CD4-positive, CD25-positive, alpha-beta regulatory T cell (primary cell): ENCODE data around the gene EPB41L4A. TPM values are rescaled to one million over a fixed set of nuclear protein-coding genes. Genes with fewer than 3 reads are reported as not detected.

Source experiments
- ATAC-seq, 2 donors: fragments of 150-1000 bp; cut with Tn5 transposase; one replicate each; pipeline ENCODE4 v1.10.0; 2021; ENCODE audit warnings: low read depth in 2 of 2, moderate number of reproducible peaks in 2 of 2, moderate library complexity in 1 of 2
- DNase-seq, 3 donors: peaks; one replicate each; pipeline versions ENCODE4 v3.0.0 to v3.0.0-alpha.2; 2012 to 2022; ENCODE audit warnings: mixed read lengths in 1 of 3
- H3K27ac ChIP-seq: one replicate; pipeline ENCODE4 v1.7.0; 2013; ENCODE audit warnings: mild to moderate bottlenecking, low read length; ENCODE audit not compliant: insufficient read depth, poor library complexity, severe bottlenecking
- H3K27me3 ChIP-seq: one replicate; pipeline ENCODE4 v1.7.0; 2013; ENCODE audit warnings: low read length; ENCODE audit not compliant: control insufficient read depth, insufficient read depth
- H3K36me3 ChIP-seq: one replicate; pipeline ENCODE4 v1.7.0; 2013; ENCODE audit warnings: mild to moderate bottlenecking, low read length, moderate library complexity; ENCODE audit not compliant: control insufficient read depth, insufficient read depth
- H3K4me1 ChIP-seq: 2 replicates; pipeline ENCODE4 v1.7.0; 2013; ENCODE audit warnings: mild to moderate bottlenecking, low read length; ENCODE audit not compliant: insufficient read depth, control insufficient read depth, poor library complexity, severe bottlenecking
- H3K4me3 ChIP-seq: one replicate; pipeline ENCODE4 v1.7.0; 2013; ENCODE audit warnings: low read depth, mild to moderate bottlenecking, low read length, moderate library complexity
- H3K9me3 ChIP-seq, 2 experiments: 1 replicate in 1 of 2; 2 replicates in 1 of 2; pipeline ENCODE4 v1.7.0; 2013; ENCODE audit warnings: low read length in 2 of 2, mild to moderate bottlenecking in 1 of 2, moderate library complexity in 1 of 2; ENCODE audit not compliant: control insufficient read depth in 2 of 2
- H3K27ac Mint-ChIP-seq, 3 donors: one replicate each; pipeline ENCODE4 v1.8.0; 2020 to 2022; ENCODE audit warnings: mild to moderate bottlenecking in 3 of 3, mixed read lengths in 3 of 3, moderate library complexity in 2 of 3
- H3K27me3 Mint-ChIP-seq: one replicate; pipeline ENCODE4 v1.8.0; 2022; ENCODE audit warnings: mild to moderate bottlenecking, mixed read lengths
- H3K36me3 Mint-ChIP-seq: one replicate; pipeline ENCODE4 v1.8.0; 2020; ENCODE audit warnings: mixed read lengths
- H3K4me1 Mint-ChIP-seq, 4 donors: one replicate each; pipeline ENCODE4 v1.8.0; 2020 to 2022; ENCODE audit warnings: mixed read lengths in 4 of 4, mild to moderate bottlenecking in 1 of 4
- H3K4me3 Mint-ChIP-seq, 4 donors: one replicate each; pipeline ENCODE4 v1.8.0; 2020 to 2022; ENCODE audit warnings: mild to moderate bottlenecking in 4 of 4, mixed read lengths in 4 of 4, moderate library complexity in 3 of 4
- H3K9me3 Mint-ChIP-seq, 7 donors: one replicate each; pipeline ENCODE4 v1.8.0; 2020 to 2022; ENCODE audit warnings: mixed read lengths in 7 of 7, mild to moderate bottlenecking in 3 of 7, moderate library complexity in 2 of 7
- polyA plus RNA-seq, 4 donors: library from polyadenylated mRNA; unstranded; fragments of 300-500 nt; fragmentation: Illumina TruSeq; gene quantifications; one replicate each; pipeline ENCODE4 v1.2.3, GENCODE V29; 2021
- total RNA-seq: library from RNA; stranded (reverse); gene quantifications from one replicate; pipeline ENCODE4 v1.2.3, GENCODE V29; 2022

EPB41L4A gene
- total and polyA plus RNA-seq, 5 donors from 2014 or later: 0.09 to 0.38 (median 0.22) TPM; not detected in 1

DNA sequence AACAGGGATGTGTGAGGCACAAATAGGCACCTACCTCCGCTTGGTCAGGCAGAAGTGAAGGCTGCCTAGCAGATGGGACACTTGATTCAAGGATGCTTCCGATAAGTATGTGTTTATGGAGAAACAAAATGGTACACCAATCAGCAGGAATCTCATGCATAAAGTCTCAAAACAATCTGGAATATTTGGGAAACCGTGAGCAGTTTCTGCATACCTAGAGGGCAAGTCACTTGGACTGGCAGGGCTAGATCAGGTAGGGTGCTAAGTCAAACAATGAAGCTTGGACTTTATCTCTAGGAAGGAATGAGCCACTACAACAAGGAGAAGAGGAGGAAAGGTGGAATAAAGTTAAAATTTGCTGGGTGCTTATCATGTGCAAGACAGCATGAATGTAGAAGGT lies 5.5 kb downstream of the EPB41L4A start:
- H3K4me3 ChIP-seq: no peak overlapping the region
- H3K36me3 ChIP-seq: no peaks in the 10 kb centered on the region
- no peak overlapping the region for H3K27ac ChIP-seq
- ATAC-seq: no peak
- H3K4me1 ChIP-seq: peaks cover 9% of the 10 kb centered on the region
- no peak overlapping the region for H3K27ac Mint-ChIP-seq
- H3K4me3 Mint-ChIP-seq: no peak overlapping the region
- peaks cover 7 to 10% (median 9%) of the 10 kb centered on the region in 4 donors for H3K4me1 Mint-ChIP-seq
- H3K9me3 ChIP-seq: no peaks in the 10 kb centered on the region
- H3K9me3 Mint-ChIP-seq: peaks cover 0 to 2% (median 0%) of the 10 kb centered on the region in 7 donors
- H3K27me3 Mint-ChIP-seq: peaks cover 68% of the 10 kb centered on the region
- H3K36me3 Mint-ChIP-seq: no peaks in the 10 kb centered on the region
- DNase-seq: no peak
- peaks cover 32% of the 10 kb centered on the region for H3K27me3 ChIP-seq

DNA sequence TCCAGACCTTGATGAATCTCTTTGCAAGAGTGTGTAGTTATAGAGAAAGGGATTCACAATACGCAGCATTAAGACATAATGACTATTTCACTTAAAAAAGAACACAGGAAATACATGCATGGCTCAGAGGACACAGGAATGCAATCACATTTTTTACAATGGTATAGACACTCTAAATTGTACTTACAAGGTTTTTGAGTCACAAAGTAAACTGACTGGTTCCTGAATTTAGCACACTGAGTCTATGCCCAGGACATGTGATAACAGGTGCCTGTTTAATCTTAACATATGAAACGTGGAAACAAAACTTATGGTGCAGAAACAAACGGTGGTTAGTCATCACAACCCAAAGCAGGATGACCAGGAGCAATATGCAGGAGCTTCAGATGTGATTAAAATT lies 6.7 kb downstream of the EPB41L4A start:
- no peaks in the 10 kb centered on the region for H3K4me1 ChIP-seq
- peaks cover 0 to 2% (median 0%) of the 10 kb centered on the region in 7 donors for H3K9me3 Mint-ChIP-seq
- no peaks in the 10 kb centered on the region for H3K4me1 Mint-ChIP-seq
- H3K27me3 Mint-ChIP-seq: peaks cover 56% of the 10 kb centered on the region
- no peak overlapping the region for H3K4me3 ChIP-seq
- peaks cover 27% of the 10 kb centered on the region for H3K27me3 ChIP-seq
- no peak for DNase-seq
- no peak overlapping the region for H3K27ac ChIP-seq
- H3K36me3 ChIP-seq: no peaks in the 10 kb centered on the region
- no peak for ATAC-seq
- H3K4me3 Mint-ChIP-seq: no peak overlapping the region
- H3K9me3 ChIP-seq: no peaks in the 10 kb centered on the region
- no peak overlapping the region for H3K27ac Mint-ChIP-seq
- H3K36me3 Mint-ChIP-seq: no peaks in the 10 kb centered on the region

DNA sequence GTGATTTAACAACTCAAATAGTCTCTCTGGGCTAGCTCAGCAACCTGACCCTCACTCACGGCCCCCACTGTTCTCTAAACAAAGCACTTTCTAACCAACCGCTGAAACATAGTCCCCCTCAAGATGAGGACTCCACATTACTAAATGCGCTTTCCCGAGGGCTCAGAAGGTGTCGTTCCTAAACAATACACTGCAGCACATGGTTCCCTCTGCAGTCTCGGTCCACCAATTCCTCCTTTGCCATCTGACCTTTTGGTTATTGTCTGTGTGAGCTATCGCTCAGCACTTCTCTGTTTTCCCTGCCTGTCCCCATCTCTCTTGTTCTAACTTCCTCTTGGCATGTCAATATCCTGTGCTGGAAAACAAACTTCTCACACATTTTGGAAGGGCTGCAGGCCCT lies 7.2 kb downstream of the EPB41L4A start:
- ATAC-seq: no peak
- Histone ChIP-seq H3K4me3 (no peak overlapping the region), H3K4me1 (no peaks in the 10 kb centered on the region), H3K27ac (no peak overlapping the region), H3K27me3 (peaks cover 25% of the 10 kb centered on the region), H3K36me3 (no peaks in the 10 kb centered on the region), H3K9me3 (no peaks in the 10 kb centered on the region)
- H3K27ac Mint-ChIP-seq: no peak overlapping the region
- peaks cover 0 to 2% (median 0%) of the 10 kb centered on the region in 7 donors for H3K9me3 Mint-ChIP-seq
- no peak overlapping the region for H3K4me3 Mint-ChIP-seq
- no peak for DNase-seq
- H3K27me3 Mint-ChIP-seq: peaks cover 51% of the 10 kb centered on the region
- no peaks in the 10 kb centered on the region for H3K36me3 Mint-ChIP-seq
- H3K4me1 Mint-ChIP-seq: no peaks in the 10 kb centered on the region

DNA sequence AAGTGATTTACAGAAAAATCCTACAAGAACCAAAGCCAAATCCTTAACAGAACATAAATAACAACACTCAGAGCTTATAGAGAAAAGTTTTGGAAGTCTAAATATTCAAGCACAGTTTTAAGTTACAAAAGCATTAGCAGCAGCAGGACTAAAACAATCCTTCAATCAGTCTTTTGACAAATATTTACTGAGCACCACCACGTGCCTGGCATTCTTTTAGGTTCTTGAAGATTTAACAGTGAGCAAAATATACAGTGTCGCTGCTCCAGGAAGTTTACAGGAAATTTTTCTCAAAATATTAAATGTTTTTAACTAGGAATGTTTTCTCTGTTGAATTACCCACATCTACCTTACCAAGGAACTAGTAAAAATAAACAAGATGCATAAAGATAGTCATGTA lies 11.4 kb downstream of the EPB41L4A start:
- peaks cover 47% of the 10 kb centered on the region for H3K27me3 Mint-ChIP-seq
- no peak overlapping the region for H3K4me3 ChIP-seq
- H3K27ac ChIP-seq: no peak overlapping the region
- peaks cover 0 to 2% (median 0%) of the 10 kb centered on the region in 7 donors for H3K9me3 Mint-ChIP-seq
- H3K27ac Mint-ChIP-seq: no peak overlapping the region
- no peaks in the 10 kb centered on the region for H3K4me1 ChIP-seq
- no peaks in the 10 kb centered on the region for H3K36me3 ChIP-seq
- H3K27me3 ChIP-seq: peaks cover 8% of the 10 kb centered on the region
- no peaks in the 10 kb centered on the region for H3K4me1 Mint-ChIP-seq
- no peak overlapping the region for H3K4me3 Mint-ChIP-seq
- H3K9me3 ChIP-seq: no peaks in the 10 kb centered on the region
- no peak for DNase-seq
- H3K36me3 Mint-ChIP-seq: no peaks in the 10 kb centered on the region
- ATAC-seq: no peak

DNA sequence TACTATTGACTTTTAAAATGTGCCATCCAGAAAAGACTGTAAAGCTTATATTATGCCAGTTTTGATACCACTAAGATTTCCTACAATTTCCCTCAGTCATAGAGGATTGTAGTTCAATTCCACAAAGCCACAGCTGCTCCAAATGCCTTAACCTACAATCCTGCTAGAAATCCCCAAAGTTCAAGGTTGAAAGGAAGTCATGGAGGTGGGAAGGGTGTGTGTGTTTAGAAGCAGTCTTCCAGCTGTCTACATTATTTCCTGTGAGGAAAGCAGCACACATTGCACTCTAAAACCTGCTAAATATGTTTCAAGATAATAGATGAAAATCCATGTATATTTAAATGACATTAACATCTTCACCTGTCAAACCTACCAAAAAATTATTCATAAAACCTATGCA lies 11.8 kb downstream of the EPB41L4A start:
- no peak overlapping the region for H3K4me3 ChIP-seq
- Mint-ChIP-seq H3K4me1 (no peaks in the 10 kb centered on the region), H3K36me3 (no peaks in the 10 kb centered on the region), H3K9me3 (peaks cover 0 to 2% (median 0%) of the 10 kb centered on the region in 7 donors), H3K27ac (no peak overlapping the region), H3K4me3 (no peak overlapping the region), H3K27me3 (peaks cover 46% of the 10 kb centered on the region)
- no peak overlapping the region for H3K27ac ChIP-seq
- H3K4me1 ChIP-seq: no peaks in the 10 kb centered on the region
- H3K9me3 ChIP-seq: no peaks in the 10 kb centered on the region
- no peak for ATAC-seq
- peaks cover 6% of the 10 kb centered on the region for H3K27me3 ChIP-seq
- DNase-seq: no peak
- H3K36me3 ChIP-seq: no peaks in the 10 kb centered on the region

DNA sequence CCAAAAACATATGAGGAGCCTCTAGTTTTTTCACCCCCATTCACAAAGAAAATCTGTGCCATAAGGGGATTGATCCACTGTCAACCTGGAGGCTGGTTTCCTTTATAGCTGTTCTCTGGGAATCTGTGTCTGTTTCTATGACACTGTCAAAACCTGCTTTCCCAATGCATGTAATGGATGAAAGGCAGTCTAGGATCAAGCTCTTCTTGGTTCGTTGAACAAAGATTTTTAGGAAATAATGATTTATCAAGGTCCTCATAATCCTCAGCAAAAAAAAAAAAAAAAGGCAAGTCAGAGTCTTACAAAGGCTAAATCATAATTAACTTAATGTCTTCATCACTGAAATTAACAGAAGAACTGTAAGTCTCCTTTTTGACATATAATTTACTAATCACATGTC lies 16.0 kb downstream of the EPB41L4A start:
- H3K27me3 ChIP-seq: peaks cover 2% of the 10 kb centered on the region
- no peak for ATAC-seq
- no peaks in the 10 kb centered on the region for H3K4me1 ChIP-seq
- H3K36me3 ChIP-seq: no peaks in the 10 kb centered on the region
- H3K27ac Mint-ChIP-seq: no peak overlapping the region
- DNase-seq: no peak
- H3K36me3 Mint-ChIP-seq: no peaks in the 10 kb centered on the region
- peaks cover 40% of the 10 kb centered on the region for H3K27me3 Mint-ChIP-seq
- H3K4me3 ChIP-seq: no peak overlapping the region
- H3K9me3 ChIP-seq: no peaks in the 10 kb centered on the region
- no peak overlapping the region for H3K27ac ChIP-seq
- H3K4me3 Mint-ChIP-seq: no peak overlapping the region
- no peaks in the 10 kb centered on the region for H3K4me1 Mint-ChIP-seq
- H3K9me3 Mint-ChIP-seq: peaks cover 0 to 5% (median 0%) of the 10 kb centered on the region in 7 donors

DNA sequence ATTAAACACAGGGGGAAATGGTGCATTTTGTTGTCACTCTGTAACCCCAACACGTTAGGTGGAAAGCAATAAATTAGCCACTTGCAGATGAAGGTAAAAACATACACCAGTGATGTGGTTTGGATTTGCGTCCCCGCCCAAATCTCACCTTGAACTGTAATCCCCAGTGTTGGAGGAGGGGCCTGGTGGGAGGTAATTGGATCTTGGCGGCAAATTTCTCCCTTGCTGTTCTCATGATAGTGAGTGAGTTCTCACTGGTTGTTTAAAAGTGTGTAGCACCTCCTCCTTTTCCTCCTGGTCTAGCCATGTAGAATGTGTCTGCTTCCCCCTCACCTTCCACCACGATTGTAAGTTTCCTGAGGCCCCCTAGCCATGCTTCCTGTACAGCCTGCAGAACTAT lies 17.2 kb downstream of the EPB41L4A start:
- peaks cover 2% of the 10 kb centered on the region for H3K27me3 ChIP-seq
- no peaks in the 10 kb centered on the region for H3K4me1 ChIP-seq
- Mint-ChIP-seq H3K4me3 (no peak overlapping the region), H3K27me3 (peaks cover 40% of the 10 kb centered on the region), H3K36me3 (no peaks in the 10 kb centered on the region), H3K9me3 (peaks cover 0 to 5% (median 0%) of the 10 kb centered on the region in 7 donors), H3K27ac (no peak overlapping the region), H3K4me1 (no peaks in the 10 kb centered on the region)
- DNase-seq: no peak
- no peaks in the 10 kb centered on the region for H3K9me3 ChIP-seq
- H3K4me3 ChIP-seq: no peak overlapping the region
- H3K36me3 ChIP-seq: no peaks in the 10 kb centered on the region
- ATAC-seq: no peak
- H3K27ac ChIP-seq: no peak overlapping the region

DNA sequence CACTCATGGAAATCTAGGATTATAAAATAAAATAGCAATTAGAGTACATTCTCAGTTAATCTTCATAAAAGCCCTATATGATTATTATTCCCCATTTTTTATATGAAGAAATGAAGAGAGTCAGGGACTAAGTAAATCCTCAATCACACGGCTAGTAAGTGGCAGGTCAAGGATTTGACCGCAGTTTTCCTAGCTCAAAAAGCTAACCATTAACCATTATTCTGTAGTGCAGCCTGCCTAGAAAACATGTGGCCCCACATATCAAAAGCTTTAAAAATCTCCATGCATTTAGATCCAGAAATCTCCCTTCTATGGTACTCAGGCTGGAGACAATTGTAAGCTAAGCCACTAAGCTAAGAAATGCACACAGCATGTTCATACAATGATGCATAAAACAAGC lies 21.4 kb downstream of the EPB41L4A start:
- Mint-ChIP-seq H3K4me3 (no peak overlapping the region), H3K27me3 (peaks cover 17% of the 10 kb centered on the region), H3K9me3 (peaks cover 0 to 9% (median 0%) of the 10 kb centered on the region in 7 donors), H3K27ac (no peak overlapping the region), H3K36me3 (no peaks in the 10 kb centered on the region), H3K4me1 (no peaks in the 10 kb centered on the region)
- ATAC-seq: no peak
- Histone ChIP-seq H3K27me3 (no peaks in the 10 kb centered on the region), H3K27ac (no peak overlapping the region), H3K9me3 (no peaks in the 10 kb centered on the region), H3K4me3 (no peak overlapping the region), H3K4me1 (no peaks in the 10 kb centered on the region), H3K36me3 (no peaks in the 10 kb centered on the region)
- DNase-seq: no peak
